ENCODE measurements around the gene RBPMS2.

Gene RBPMS2

GRCh38 chr15:64782751-64783150 lies 7.4 kb upstream of the RBPMS2 start:
- DNase-seq (ENCODE audit: low spot score) = no peak
- in situ Hi-C loops (cut with MboI; ENCODE audit: low pct_unique_long_range_greater_than_20kb, low sequenced_read_pairs, unreplicated experiment) = no loop called here
- TF ChIP-seq, protein P1, sequence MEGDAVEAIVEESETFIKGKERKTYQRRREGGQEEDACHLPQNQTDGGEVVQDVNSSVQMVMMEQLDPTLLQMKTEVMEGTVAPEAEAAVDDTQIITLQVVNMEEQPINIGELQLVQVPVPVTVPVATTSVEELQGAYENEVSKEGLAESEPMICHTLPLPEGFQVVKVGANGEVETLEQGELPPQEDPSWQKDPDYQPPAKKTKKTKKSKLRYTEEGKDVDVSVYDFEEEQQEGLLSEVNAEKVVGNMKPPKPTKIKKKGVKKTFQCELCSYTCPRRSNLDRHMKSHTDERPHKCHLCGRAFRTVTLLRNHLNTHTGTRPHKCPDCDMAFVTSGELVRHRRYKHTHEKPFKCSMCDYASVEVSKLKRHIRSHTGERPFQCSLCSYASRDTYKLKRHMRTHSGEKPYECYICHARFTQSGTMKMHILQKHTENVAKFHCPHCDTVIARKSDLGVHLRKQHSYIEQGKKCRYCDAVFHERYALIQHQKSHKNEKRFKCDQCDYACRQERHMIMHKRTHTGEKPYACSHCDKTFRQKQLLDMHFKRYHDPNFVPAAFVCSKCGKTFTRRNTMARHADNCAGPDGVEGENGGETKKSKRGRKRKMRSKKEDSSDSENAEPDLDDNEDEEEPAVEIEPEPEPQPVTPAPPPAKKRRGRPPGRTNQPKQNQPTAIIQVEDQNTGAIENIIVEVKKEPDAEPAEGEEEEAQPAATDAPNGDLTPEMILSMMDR (IDR thresholded peaks at IDR 0.05; ENCODE audit: extremely low read depth, insufficient read depth, missing control alignments) = no peak

- TF ChIP-seq, protein P1 (IDR thresholded peaks at IDR 0.05; ENCODE audit: extremely low read depth, insufficient read depth, missing control alignments) = no peak
- in situ Hi-C loops (cut with MboI; ENCODE audit: low pct_unique_long_range_greater_than_20kb, low sequenced_read_pairs, unreplicated experiment) = no loop called here
- DNase-seq (ENCODE audit: low spot score) = no peak
Measured at GRCh38 chr15:64781299-64781698, 5.9 kb upstream of the RBPMS2 start.

DNA sequence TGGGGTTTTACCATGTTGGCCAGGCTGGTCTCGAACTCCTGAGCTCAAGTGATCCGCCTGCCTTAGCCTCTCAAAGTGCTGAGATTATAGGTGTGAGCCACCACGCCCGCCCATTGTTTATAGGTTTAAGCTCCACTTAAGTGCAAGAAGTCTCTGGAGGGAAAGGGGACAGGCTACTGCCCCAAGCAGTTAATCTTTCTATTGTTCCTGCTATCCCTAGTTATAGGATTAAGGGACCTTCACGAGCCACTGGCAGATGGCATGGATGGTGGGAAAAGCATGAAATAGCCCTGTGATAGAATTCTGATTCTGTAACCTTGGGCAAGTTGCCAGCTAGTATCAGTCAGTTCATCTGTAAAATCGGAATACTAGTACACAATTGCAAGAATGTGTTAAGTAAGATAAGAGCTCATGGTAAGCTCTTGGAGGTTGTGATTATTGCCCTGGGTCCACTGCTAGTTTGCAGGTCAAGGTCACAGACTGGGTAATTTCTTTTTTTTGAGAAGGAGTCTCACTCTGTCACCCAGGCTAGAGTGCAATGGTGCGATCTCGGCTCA lies 5.3 kb upstream of the RBPMS2 start:
- in situ Hi-C loops (cut with MboI; ENCODE audit: low pct_unique_long_range_greater_than_20kb, low sequenced_read_pairs, unreplicated experiment) = no loop called here
- TF ChIP-seq, protein P1 (IDR thresholded peaks at IDR 0.05; ENCODE audit: extremely low read depth, insufficient read depth, missing control alignments) = no peak
- no peak for DNase-seq (ENCODE audit: low spot score)

DNA sequence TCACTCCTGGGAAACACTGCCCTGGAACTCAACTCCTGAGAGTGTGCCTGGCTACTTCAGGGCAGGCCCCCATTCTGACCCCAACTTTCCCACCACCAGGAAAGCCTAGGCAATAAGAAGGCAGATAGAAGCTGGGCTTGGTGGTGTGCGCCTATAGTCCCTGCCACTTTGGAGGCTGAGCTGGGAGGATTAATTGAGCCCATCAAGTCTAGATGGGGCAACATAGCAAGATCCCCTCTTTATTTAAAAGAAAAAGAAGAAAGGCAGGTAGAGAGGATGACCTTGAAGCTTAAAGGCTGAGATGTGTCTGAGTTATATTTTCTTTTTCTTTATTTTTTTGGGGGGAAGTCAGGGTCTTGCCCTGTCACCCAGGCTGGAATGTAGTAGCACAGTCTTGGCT lies 4.2 kb upstream of the RBPMS2 start:
- TF ChIP-seq, protein P1 (IDR thresholded peaks at IDR 0.05; ENCODE audit: extremely low read depth, insufficient read depth, missing control alignments) = no peak
- in situ Hi-C loops (cut with MboI; ENCODE audit: low pct_unique_long_range_greater_than_20kb, low sequenced_read_pairs, unreplicated experiment) = no loop called here
- no peak for DNase-seq (ENCODE audit: low spot score)

DNA sequence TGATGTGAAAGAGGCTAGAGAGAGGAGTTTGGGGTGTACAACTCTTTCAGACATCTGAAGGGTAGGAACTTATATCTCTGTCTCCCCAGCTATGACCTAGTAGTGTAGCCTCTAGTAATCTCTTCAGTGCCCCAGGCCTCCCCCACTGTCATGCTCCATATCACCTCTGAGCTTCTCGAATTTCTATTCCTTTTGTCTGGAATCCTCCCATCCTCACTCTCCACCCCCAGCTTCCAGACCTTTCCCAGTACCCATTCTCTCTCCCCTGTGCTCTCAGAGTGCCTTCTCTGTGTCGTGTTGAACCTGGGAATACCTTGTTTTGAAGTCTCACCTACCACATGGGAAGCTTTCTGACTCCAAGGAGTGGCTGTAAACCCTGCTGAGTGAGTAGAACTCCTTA lies 3.6 kb upstream of the RBPMS2 start:
- TF ChIP-seq, protein P1 (IDR thresholded peaks at IDR 0.05; ENCODE audit: extremely low read depth, insufficient read depth, missing control alignments) = no peak
- no peak for DNase-seq (ENCODE audit: low spot score)
- in situ Hi-C loops (cut with MboI; ENCODE audit: low pct_unique_long_range_greater_than_20kb, low sequenced_read_pairs, unreplicated experiment) = no loop called here

- in situ Hi-C loops (cut with MboI; ENCODE audit: low pct_unique_long_range_greater_than_20kb, low sequenced_read_pairs, unreplicated experiment) = no loop called here
- no peak for DNase-seq (ENCODE audit: low spot score)
- TF ChIP-seq, protein P1 (IDR thresholded peaks at IDR 0.05; ENCODE audit: extremely low read depth, insufficient read depth, missing control alignments) = no peak
Measured at GRCh38 chr15:64776402-64776786, 1.0 kb upstream of the RBPMS2 start.
